ENCODE measurements around the gene KRTAP5-6.

DNA sequence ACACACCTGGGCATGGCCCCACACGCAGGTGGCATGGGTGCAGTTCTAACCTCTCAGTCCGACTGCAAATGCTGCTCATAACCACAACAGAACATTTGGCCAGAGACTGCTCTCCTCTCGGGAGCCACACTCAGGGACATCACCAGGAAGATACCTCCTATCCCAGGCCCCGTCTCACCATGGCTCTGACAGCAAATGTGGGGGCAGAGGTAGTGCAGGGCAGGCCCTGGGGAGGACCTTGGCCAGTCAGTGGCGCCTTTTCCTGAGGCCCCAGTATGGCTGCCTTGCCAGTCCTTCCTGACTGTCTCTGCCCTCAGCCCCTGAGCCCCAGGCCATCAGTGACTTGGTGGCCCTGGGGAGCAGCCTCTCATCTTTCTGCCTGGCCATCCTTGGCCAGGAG, 2.8 kb downstream of the KRTAP5-6 start:
- TF ChIP-seq, protein P1, sequence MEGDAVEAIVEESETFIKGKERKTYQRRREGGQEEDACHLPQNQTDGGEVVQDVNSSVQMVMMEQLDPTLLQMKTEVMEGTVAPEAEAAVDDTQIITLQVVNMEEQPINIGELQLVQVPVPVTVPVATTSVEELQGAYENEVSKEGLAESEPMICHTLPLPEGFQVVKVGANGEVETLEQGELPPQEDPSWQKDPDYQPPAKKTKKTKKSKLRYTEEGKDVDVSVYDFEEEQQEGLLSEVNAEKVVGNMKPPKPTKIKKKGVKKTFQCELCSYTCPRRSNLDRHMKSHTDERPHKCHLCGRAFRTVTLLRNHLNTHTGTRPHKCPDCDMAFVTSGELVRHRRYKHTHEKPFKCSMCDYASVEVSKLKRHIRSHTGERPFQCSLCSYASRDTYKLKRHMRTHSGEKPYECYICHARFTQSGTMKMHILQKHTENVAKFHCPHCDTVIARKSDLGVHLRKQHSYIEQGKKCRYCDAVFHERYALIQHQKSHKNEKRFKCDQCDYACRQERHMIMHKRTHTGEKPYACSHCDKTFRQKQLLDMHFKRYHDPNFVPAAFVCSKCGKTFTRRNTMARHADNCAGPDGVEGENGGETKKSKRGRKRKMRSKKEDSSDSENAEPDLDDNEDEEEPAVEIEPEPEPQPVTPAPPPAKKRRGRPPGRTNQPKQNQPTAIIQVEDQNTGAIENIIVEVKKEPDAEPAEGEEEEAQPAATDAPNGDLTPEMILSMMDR (IDR thresholded peaks at IDR 0.05; ENCODE audit: low read depth, low read length), result no peak
- TF ChIP-seq POLR2A (IDR thresholded peaks at IDR 0.05; ENCODE audit: extremely low read depth, insufficient read length) (no peak), MYC (IDR thresholded peaks at IDR 0.05; ENCODE audit: low read depth, low read length) (no peak)
